ENCODE data around the gene PLA2G6.
"Not testable (repeated sequence)": the region's sequence is repeated elsewhere in the genome, so short reads cannot be mapped to it uniquely, and the experiment has no call there.

The PLA2G6 gene

GRCh38 chr22:38190581-38190980 is 9.0 kb upstream of the PLA2G6 start:
- TF ChIP-seq CTCF (IDR thresholded peaks at IDR 0.05; ENCODE audit: low read depth, low read length, missing control alignments): no peak
- in situ Hi-C loops (cut with HindIII; ENCODE audit: low sequenced_read_pairs): no loop called here
- DNase-seq (ENCODE audit: low read depth): no peak

GRCh38 chr22:38189104-38189503 is 7.5 kb upstream of the PLA2G6 start:
- no peak for DNase-seq (ENCODE audit: low read depth)
- in situ Hi-C loops (cut with HindIII; ENCODE audit: low sequenced_read_pairs): no loop called here
- no peak overlapping the region for H3K4me3 ChIP-seq (ENCODE audit: low read depth, low read length)
- TF ChIP-seq CTCF (IDR thresholded peaks at IDR 0.05; ENCODE audit: low read depth, low read length, missing control alignments): no peak

More at GRCh38 chr22:38190581-38190980, 9.0 kb upstream of the PLA2G6 start:
- no peak overlapping the region for H3K4me3 ChIP-seq (ENCODE audit: low read depth, low read length)

GRCh38 chr22:38187413-38188212 is 6.0 kb upstream of the PLA2G6 start:
- DNase-seq (ENCODE audit: low read depth): no peak
- no peak for TF ChIP-seq CTCF (IDR thresholded peaks at IDR 0.05; ENCODE audit: low read depth, low read length, missing control alignments)
- no peak overlapping the region for H3K4me3 ChIP-seq (ENCODE audit: low read depth, low read length)
- in situ Hi-C loops (cut with HindIII; ENCODE audit: low sequenced_read_pairs): no loop called here

- no peak for DNase-seq (ENCODE audit: low read depth)
- no peak overlapping the region for H3K4me3 ChIP-seq (ENCODE audit: low read depth, low read length)
- no peak for TF ChIP-seq CTCF (IDR thresholded peaks at IDR 0.05; ENCODE audit: low read depth, low read length, missing control alignments)
- in situ Hi-C loops (cut with HindIII; ENCODE audit: low sequenced_read_pairs): no loop called here
These were observed 4.8 kb upstream of the PLA2G6 start for GRCh38 chr22:38186429-38186828.

- H3K4me3 ChIP-seq (ENCODE audit: low read depth, low read length): no peak overlapping the region
- no peak for DNase-seq (ENCODE audit: low read depth)
- in situ Hi-C loops (cut with HindIII; ENCODE audit: low sequenced_read_pairs): no loop called here
- no peak for TF ChIP-seq CTCF (IDR thresholded peaks at IDR 0.05; ENCODE audit: low read depth, low read length, missing control alignments)
These were observed 3.2 kb upstream of the PLA2G6 start for GRCh38 chr22:38184788-38185187.

GRCh38 chr22:38180841-38181452 is 683 bp downstream of the PLA2G6 start:
- in situ Hi-C loops (cut with HindIII; ENCODE audit: low sequenced_read_pairs): no loop called here
- peak overlapping the region; percentile 50 for H3K4me3 ChIP-seq (ENCODE audit: low read depth, low read length)
- no peak for DNase-seq (ENCODE audit: low read depth)
- no peak for TF ChIP-seq CTCF (IDR thresholded peaks at IDR 0.05; ENCODE audit: low read depth, low read length, missing control alignments)

- DNase-seq (ENCODE audit: low read depth); H3K4me3 ChIP-seq (ENCODE audit: low read depth, low read length); in situ Hi-C loops (cut with HindIII; ENCODE audit: low sequenced_read_pairs): not testable (repeated sequence)
These were observed 3.1 kb downstream of the PLA2G6 start for GRCh38 chr22:38178605-38178937.

All from astrocyte of the cerebellum (primary cell).